Central memory CD8-positive, alpha-beta T cell (primary cell): Measurements from ENCODE around the gene CHN1.
A peak's percentile ranks its signal among the peaks of the same experiment; 100 is the strongest.

Experiments used
- ATAC-seq: fragments of 150-1000 bp; cut with Tn5 transposase; replicated peaks from 2 replicates; pipeline ENCODE4 v1.10.0; 2022; ENCODE audit warnings: mild to moderate bottlenecking, moderate FRiP score, moderate number of reproducible peaks; ENCODE audit not compliant: poor library complexity, severe bottlenecking; ENCODE audit errors: extremely low read depth
- DNase-seq, 2 donors: peaks; one replicate each; pipeline ENCODE4 v3.0.0; 2021; ENCODE audit warnings: low spot score in 2 of 2
- H3K27ac Mint-ChIP-seq: one replicate; pipeline ENCODE4 v1.8.0; 2022; ENCODE audit warnings: low read depth, mild to moderate bottlenecking, moderate library complexity, mixed read lengths
- H3K27me3 Mint-ChIP-seq: one replicate; pipeline ENCODE4 v1.8.0; 2022; ENCODE audit warnings: mixed read lengths
- H3K36me3 Mint-ChIP-seq: one replicate; pipeline ENCODE4 v1.8.0; 2022; ENCODE audit warnings: mild to moderate bottlenecking, moderate library complexity, mixed read lengths; ENCODE audit not compliant: insufficient read depth
- H3K4me1 Mint-ChIP-seq: one replicate; pipeline ENCODE4 v1.8.0; 2022; ENCODE audit warnings: mixed read lengths
- H3K4me3 Mint-ChIP-seq: one replicate; pipeline ENCODE4 v1.8.0; 2022; ENCODE audit warnings: mild to moderate bottlenecking, moderate library complexity, mixed read lengths
- H3K9me3 Mint-ChIP-seq: one replicate; pipeline ENCODE4 v1.8.0; 2022; ENCODE audit warnings: mixed read lengths

Gene CHN1

DNA sequence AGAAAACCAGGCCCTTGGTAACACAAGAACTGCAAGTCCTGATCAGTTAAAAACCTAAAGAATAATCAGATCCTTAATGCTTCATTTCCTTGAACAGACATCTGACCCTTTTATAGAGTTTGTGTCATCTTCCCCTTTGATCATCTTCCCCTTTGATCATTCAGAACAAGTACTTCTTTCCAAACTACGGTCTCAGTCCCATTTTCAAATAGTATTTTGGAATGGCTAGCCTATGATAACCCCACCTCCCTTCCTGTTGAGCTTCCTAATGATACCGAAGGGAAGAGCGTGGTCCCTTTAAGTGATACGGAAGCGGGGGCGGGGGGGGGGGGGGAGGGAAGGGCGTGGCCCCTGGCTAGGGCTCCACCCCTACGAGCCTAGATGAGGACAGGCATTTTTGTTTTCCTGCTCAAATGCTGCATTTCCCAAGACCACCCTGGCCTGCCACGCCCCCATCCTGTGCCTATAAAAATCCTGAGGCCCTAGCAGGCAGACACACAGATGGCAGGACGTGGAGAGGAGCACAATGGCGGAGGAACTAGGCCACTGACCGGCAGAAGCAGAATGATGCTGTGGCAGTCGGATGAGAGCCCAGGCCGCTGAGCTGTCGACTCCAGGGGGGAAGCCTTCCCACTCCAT is 216.8 kb downstream of the CHN1 start:
- ATAC-seq: peak; percentile 14
- Mint-ChIP-seq H3K4me1 (peaks cover 5% of the 10 kb centered on the region), H3K27ac (peak overlapping the region; percentile 36), H3K4me3 (no peak overlapping the region), H3K27me3 (no peaks in the 10 kb centered on the region), H3K36me3 (no peaks in the 10 kb centered on the region), H3K9me3 (no peaks in the 10 kb centered on the region)
- DNase-seq: no peak

GRCh38 chr2:174787487-174788205 is 217.5 kb downstream of the CHN1 start:
- H3K27me3 Mint-ChIP-seq: no peaks in the 10 kb centered on the region
- ATAC-seq (no peak), DNase-seq (no peak)
- no peak overlapping the region for H3K4me3 Mint-ChIP-seq
- no peaks in the 10 kb centered on the region for H3K9me3 Mint-ChIP-seq
- H3K27ac Mint-ChIP-seq: peak overlapping the region; percentile 36
- peaks cover 5% of the 10 kb centered on the region for H3K4me1 Mint-ChIP-seq
- H3K36me3 Mint-ChIP-seq: no peaks in the 10 kb centered on the region

DNA sequence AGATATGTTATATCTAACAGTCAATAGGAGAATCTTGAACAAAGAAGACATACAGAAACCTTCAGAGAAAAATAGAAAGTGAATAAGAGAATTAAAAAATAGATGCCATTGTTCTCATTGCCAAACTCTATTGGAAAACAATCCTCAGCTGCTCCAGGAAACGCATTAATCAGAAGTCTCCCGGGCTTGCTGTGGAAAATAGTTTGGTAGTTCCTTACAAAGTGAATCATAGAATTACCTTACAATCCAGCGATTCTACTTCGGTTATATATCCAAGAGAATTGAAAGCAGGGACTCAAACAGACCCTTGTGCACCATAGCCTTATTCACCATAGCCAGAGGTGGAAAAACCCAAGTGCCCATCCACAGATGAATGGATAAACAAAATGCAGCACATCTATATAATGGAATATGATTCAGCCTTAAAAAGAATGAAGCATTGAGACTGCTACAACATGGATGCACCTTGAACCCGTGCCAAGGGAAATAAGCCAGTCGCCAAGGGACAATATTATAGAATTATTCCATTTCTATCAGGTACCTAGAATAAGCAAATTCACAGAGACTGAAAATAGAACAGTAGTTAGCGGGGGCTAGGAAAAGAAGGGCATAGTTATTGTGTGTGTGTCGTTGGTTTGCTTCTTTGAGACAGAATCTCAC is 219.0 kb downstream of the CHN1 start:
- DNase-seq (no peak), ATAC-seq (no peak)
- peaks cover 5% of the 10 kb centered on the region for H3K4me1 Mint-ChIP-seq
- no peak overlapping the region for H3K27ac Mint-ChIP-seq
- no peak overlapping the region for H3K4me3 Mint-ChIP-seq
- no peaks in the 10 kb centered on the region for H3K9me3 Mint-ChIP-seq
- H3K36me3 Mint-ChIP-seq: no peaks in the 10 kb centered on the region
- H3K27me3 Mint-ChIP-seq: no peaks in the 10 kb centered on the region

- no peak overlapping the region for H3K27ac Mint-ChIP-seq
- H3K9me3 Mint-ChIP-seq: no peaks in the 10 kb centered on the region
- H3K4me1 Mint-ChIP-seq: peaks cover 5% of the 10 kb centered on the region
- DNase-seq (no peak), ATAC-seq (no peak)
- no peaks in the 10 kb centered on the region for H3K27me3 Mint-ChIP-seq
- no peak overlapping the region for H3K4me3 Mint-ChIP-seq
- H3K36me3 Mint-ChIP-seq: no peaks in the 10 kb centered on the region
These were observed 219.7 kb downstream of the CHN1 start for GRCh38 chr2:174785481-174785880.

DNA sequence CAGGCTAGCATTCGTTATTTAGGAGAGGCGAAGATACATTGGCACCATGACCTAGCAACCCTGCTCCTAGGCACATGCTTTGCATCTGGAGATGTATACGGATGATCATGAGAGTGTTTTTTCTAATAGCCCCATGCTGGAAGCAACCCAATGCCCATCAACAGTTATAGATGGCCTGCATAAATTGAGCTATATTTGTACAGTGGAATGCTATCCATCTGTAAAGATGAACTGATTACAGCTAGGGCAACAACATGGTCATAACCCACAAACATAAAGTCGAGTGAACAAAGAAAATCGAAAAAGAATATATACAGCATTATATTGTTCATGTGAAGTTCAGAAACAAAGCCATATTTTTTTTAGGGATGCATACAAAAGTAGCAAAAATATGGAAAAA is 220.3 kb downstream of the CHN1 start:
- Mint-ChIP-seq H3K36me3 (no peaks in the 10 kb centered on the region), H3K4me3 (no peak overlapping the region), H3K27me3 (no peaks in the 10 kb centered on the region), H3K9me3 (no peaks in the 10 kb centered on the region), H3K4me1 (peaks cover 5% of the 10 kb centered on the region), H3K27ac (no peak overlapping the region)
- ATAC-seq (no peak), DNase-seq (no peak)

DNA sequence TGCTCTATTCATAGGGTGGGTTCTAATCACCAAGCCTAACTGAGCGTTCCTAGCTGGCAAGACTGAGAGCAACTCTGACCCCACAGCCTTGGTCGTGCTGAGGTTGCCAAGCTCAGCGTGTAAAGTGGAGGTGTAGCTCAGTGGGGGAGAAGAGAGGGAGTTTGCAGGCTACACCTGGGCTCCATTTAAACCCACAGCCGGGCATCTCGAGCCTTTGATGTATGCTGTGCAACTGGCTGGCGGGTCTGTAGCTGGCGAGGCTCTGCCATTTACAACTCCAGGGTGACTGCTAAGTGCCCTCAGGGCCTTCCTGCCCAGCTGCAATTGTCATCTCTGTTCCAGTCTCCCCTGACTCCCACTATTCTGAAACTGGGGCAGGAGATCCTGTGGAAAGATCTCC is 220.9 kb downstream of the CHN1 start:
- ATAC-seq (no peak), DNase-seq (no peak)
- no peaks in the 10 kb centered on the region for H3K9me3 Mint-ChIP-seq
- no peak overlapping the region for H3K27ac Mint-ChIP-seq
- H3K27me3 Mint-ChIP-seq: no peaks in the 10 kb centered on the region
- H3K36me3 Mint-ChIP-seq: no peaks in the 10 kb centered on the region
- no peak overlapping the region for H3K4me3 Mint-ChIP-seq
- H3K4me1 Mint-ChIP-seq: peaks cover 8% of the 10 kb centered on the region

DNA sequence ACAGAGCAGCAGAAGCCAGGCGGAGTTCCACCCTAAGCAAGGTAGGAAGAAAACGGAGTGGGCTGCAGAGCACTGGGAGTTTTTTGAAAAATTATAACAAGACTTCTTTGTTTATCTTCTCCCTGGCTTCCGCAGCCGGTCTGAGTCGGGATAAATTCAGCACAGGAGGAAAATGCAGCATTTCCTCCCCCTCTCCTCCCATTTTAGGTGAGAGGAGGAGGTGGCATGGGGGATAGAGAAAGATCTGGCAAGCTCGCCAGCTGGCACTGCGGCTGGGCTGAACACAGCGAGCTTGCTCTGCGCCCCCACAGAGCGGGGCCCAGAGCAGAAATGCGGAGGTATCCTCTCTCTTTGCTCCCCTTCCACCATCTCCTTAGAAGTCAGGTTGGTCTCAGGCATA is 223.2 kb downstream of the CHN1 start:
- no peak overlapping the region for H3K4me3 Mint-ChIP-seq
- ATAC-seq (no peak), DNase-seq (no peak)
- H3K27ac Mint-ChIP-seq: no peak overlapping the region
- no peaks in the 10 kb centered on the region for H3K9me3 Mint-ChIP-seq
- peaks cover 25% of the 10 kb centered on the region for H3K4me1 Mint-ChIP-seq
- no peaks in the 10 kb centered on the region for H3K27me3 Mint-ChIP-seq
- peaks cover 14% of the 10 kb centered on the region for H3K36me3 Mint-ChIP-seq

DNA sequence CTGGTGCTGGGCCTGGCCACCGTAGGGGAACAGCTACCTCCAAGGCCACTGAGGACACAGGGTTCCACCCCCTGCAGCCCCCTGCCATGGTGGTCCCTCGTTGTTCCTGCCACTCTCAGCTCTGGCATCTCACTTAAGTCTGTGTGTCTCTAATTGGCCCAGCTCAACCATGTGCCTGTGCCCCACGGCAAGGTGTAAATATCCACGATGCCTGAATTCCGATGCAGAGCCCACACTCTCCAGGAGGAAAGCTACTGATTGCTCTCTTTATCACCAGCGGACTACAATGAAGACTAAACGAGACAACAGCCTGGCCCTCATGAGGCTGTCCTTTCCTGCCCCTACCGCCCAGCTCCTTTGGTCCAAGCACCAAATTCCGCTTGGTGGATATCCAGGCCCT is 223.9 kb downstream of the CHN1 start:
- Mint-ChIP-seq H3K9me3 (no peaks in the 10 kb centered on the region), H3K4me3 (no peak overlapping the region), H3K27ac (no peak overlapping the region), H3K27me3 (no peaks in the 10 kb centered on the region), H3K4me1 (peaks cover 25% of the 10 kb centered on the region), H3K36me3 (peaks cover 14% of the 10 kb centered on the region)
- ATAC-seq (no peak), DNase-seq (no peak)

- Mint-ChIP-seq H3K9me3 (no peaks in the 10 kb centered on the region), H3K27me3 (no peaks in the 10 kb centered on the region), H3K4me3 (no peak overlapping the region), H3K27ac (no peak overlapping the region), H3K36me3 (peaks cover 14% of the 10 kb centered on the region), H3K4me1 (peaks cover 25% of the 10 kb centered on the region)
- ATAC-seq: no peak
- no peak for DNase-seq
These were observed 224.3 kb downstream of the CHN1 start for GRCh38 chr2:174780856-174781255.

- ATAC-seq (no peak), DNase-seq (no peak)
- H3K36me3 Mint-ChIP-seq: peaks cover 14% of the 10 kb centered on the region
- H3K27me3 Mint-ChIP-seq: no peaks in the 10 kb centered on the region
- no peaks in the 10 kb centered on the region for H3K9me3 Mint-ChIP-seq
- no peak overlapping the region for H3K4me3 Mint-ChIP-seq
- peak overlapping the region; percentile 91 for H3K27ac Mint-ChIP-seq
- peaks cover 25% of the 10 kb centered on the region for H3K4me1 Mint-ChIP-seq
These were observed 224.9 kb downstream of the CHN1 start for GRCh38 chr2:174780191-174780840.

GRCh38 chr2:174779361-174779928 is 225.7 kb downstream of the CHN1 start:
- DNase-seq (no peak), ATAC-seq (no peak)
- Mint-ChIP-seq H3K36me3 (peaks cover 14% of the 10 kb centered on the region), H3K4me1 (peaks cover 25% of the 10 kb centered on the region), H3K4me3 (peak overlapping the region; percentile 40), H3K27ac (peak overlapping the region; percentile 91), H3K27me3 (no peaks in the 10 kb centered on the region), H3K9me3 (no peaks in the 10 kb centered on the region)

- Mint-ChIP-seq H3K27me3 (no peaks in the 10 kb centered on the region), H3K4me3 (peak overlapping the region; percentile 40), H3K36me3 (peaks cover 14% of the 10 kb centered on the region), H3K27ac (peak overlapping the region; percentile 91), H3K4me1 (peaks cover 25% of the 10 kb centered on the region), H3K9me3 (no peaks in the 10 kb centered on the region)
- DNase-seq (peak; percentile 64 to 87), ATAC-seq (peak; percentile 95)
These were observed 226.8 kb downstream of the CHN1 start for GRCh38 chr2:174778085-174778981.
